ENCODE data around the gene CCDC85C.

Gene CCDC85C

DNA sequence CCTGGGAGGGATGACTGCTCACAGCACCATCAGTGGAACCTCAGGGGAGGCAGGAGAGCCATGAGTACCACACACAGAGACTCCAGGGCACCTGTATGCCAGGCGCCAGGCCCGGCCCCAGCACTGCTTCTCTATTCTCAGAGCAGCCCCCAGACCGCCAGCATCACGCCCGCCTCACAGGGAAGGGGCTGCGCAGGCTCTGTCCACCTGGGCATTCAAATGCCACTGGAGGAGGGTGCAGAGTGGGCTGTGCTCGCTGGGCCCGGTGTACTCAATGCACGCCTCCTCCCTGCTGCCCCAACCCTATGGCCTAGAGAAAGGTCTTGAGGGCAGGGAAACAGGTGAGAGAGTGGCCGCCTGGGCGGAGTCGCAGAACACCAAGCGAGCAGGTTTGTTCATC is 43.6 kb downstream of the CCDC85C start:
- DNase-seq (ENCODE audit: low spot score): no peak

- no peak for DNase-seq (ENCODE audit: low spot score)
These were observed 44.6 kb downstream of the CCDC85C start for GRCh38 chr14:99559286-99559990.

GRCh38 chr14:99556134-99556791 is 47.7 kb downstream of the CCDC85C start:
- no peak for DNase-seq (ENCODE audit: low spot score)

GRCh38 chr14:99554757-99555531 is 49.1 kb downstream of the CCDC85C start:
- no peak for DNase-seq (ENCODE audit: low spot score)

DNA sequence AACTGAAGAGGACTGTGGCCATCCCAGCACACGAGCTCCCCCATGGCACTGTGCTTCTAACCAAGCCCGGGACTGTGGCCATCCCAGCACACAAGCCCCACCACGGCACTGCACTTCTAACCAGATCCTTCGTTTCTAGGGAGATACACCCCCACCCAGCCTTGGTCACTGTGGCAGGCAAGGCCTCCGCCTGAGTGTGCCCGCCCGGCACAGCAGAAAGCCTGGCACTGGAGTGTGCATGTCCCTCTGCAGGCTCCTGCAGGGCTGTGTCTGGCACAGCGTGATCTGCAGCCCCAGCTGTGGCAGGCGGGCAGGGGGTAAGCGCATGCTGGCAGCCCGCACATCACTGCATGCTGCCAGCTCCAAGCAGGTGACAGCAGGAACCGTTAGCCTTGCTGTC is 49.8 kb downstream of the CCDC85C start:
- no peak for DNase-seq (ENCODE audit: low spot score)

GRCh38 chr14:99552572-99553216 is 51.3 kb downstream of the CCDC85C start:
- no peak for DNase-seq (ENCODE audit: low spot score)

DNA sequence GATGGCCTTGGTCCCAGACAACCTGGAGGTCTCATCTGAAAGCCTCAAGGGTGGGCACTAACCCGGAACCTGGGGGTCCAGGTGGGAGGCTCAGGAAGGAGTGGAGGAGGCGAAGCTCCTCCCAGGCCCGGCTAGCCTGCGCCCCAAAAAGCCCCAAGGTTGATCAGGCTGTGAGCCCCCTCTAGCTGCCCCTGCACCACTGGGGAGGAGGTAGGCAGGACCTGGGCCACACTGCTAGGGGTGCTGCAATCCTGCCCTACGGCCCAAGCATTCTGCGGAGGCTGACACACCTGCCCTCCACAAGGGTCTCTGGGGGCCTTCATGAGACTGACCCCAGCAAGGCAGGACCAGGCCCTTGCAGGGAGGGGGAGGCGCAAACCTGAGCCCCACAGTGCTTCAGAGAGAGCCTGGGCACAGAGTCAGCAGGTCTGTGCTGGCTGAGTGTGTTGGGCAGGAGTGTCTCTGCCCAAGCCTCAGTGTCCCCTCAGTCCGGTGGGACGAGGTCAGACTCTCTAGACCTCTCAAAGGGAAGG is 51.9 kb downstream of the CCDC85C start:
- DNase-seq (ENCODE audit: low spot score): no peak

DNA sequence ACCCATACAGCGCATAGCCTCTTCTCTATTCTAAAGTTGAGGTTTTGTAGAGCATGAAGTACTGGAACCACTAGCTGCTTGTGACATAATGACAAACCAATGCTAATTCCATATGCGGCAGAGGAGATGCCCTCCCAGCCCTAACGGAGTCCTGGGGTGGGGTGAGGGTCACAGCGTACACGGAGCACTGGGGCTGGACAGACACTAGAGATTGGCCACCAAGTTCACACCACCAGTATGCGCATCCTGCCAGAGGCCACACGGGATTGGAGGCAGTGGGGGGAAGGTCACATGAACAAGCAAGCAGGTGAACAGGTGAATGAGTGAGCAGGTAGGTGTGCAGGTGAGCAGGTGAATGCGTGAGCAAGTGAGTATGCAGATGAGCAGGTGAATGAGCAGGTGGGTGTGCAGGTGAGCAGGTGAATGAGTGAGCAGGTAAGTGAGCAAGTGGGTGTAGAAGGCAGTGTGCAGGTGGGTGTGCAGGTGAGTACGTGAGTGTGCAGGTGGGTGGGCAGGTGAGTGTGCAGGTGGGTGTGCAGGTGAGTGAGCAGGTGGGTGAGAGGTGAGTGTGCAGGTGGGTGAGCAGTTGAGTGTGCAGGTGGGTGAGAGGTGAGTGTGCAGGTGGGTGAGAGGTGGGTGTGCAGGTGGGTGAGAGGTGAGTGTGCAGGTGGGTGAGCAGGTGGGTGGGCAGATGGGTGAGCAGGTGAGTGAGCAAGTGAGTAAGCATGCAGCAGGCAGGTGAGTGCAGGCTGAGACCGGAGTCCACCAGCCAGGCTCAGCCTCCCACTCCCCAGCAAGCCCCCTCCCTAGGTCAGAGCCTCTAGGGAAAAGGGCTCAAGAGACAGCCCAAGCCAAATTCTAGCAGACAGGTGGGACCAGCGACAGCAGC is 52.7 kb downstream of the CCDC85C start:
- no peak for DNase-seq (ENCODE audit: low spot score)

DNA sequence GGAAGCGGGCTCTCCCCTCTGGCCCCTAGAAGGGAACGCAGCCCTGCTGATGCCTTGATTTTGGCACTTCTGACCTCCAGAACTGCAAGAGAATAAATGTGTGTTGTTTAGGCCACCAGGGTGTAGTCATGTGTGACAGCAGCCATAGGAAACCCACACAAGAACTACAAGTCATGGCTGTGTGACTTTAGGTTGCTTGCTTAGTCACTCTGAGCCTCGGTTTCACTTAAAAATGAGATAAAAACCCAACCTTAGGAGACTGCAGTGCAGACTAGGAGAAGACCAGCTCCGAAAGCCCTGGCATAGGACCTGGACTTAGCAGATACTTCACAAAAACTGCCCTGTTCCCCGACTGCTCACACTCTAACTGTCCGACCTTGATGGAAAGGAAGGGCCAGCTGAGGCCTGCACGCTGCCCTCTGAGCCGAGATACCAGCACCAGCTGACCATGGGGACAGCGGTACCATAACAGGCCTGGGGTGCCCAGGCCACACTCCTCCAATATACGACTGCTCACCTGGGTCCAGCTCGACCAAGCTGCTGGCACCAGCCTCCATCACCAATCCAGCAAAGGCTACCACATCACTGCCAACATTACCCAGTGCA is 53.5 kb downstream of the CCDC85C start:
- no peak for DNase-seq (ENCODE audit: low spot score)

DNA sequence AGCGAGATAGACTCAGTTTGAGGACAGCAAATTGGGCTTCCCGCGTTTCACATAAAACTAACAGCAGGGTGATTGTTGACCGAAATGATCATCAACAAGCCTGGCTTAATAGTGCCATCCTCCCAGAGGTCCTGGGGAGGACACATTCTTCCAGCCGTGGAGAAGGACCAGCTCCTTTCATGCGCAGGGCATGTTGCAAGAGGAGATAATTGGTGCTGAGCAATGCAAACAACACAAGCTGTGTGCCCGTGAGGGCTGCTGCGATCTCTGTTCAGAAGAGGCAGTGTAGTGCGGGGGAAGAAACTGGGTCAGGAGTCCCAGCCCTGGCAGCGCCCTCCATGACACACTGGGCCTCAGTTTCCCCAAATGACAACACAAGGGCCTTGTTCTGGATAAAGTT is 54.3 kb downstream of the CCDC85C start:
- DNase-seq (ENCODE audit: low spot score): no peak

DNA sequence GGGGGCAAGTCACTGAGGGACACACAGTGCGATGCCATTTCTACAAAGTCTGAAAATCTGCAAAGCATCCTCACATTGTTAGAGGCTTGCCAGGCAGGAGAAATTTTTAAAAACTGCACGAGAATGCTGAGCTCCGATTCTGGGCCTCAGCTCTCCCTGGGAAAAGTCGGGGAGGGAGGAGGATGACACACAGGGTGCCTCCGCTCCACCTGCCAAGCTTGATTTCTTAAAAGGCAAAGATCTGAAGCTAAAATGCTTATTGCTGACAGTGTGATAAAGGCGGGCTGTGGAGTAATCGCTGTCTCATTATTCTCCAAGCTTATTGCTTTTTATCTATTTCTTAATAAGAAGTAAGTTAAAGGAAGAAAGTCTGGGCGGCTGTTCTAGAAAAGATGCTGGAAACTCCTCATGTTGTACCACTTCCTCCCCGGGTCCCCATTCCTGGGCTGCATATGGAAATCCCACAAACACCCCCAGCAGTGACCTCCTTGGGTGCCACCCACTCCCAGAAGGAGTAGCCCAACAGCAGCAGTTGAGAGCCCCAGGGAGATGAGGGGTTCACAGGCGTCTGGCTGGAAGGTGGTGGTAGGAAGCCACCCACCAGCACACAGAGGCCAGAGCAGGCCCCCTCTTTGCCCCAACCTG is 55.0 kb downstream of the CCDC85C start:
- no peak for DNase-seq (ENCODE audit: low spot score)

DNA sequence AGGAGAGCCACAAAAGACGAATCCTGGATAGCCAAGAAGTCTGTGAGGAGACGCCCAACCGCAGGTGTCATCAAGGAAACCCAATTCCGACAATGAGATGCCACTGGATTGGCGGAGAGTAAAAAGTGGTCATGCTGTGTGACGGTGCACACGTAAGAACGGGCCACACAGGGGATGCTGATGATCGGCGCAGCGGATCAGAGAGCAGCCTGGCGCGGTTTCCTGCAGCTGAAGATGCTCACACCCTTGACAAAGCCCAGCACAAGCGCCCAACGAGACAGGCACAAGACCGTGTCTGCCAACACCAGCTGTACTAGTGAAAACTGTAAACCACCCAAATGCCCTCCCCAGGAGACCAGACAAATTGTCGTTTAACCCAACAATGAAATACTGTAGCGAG is 55.8 kb downstream of the CCDC85C start:
- DNase-seq (ENCODE audit: low spot score): no peak

DNA sequence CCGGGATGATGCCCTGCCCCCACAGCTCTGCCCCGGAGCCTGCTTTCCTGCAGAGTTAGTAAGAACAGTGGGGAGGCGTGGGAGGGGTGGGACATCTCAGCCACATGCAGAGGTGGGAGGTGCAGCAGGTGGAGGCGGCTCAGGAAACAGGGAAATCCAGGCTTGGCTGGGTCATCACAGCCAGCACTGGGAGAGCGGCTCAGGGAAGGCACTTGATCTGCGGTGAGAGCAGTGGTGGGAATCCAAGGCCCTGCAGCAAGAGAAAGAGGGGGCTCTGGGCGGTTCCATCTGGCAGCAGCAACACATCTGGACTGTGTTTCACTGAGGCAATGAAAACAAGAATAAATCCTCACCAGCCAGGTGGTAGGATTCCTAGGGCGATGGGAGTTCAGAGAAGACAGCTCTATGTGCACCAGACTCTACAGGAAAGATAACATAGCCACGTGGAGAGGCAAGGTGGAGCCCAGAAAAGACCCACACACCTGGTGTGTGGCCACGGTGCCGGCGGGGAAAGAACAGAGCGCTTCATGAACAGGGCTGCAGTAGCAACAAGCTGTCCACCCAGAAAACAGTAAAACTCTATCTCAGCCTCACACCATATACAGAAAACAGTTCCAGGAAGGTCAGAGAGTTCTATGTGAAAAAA is 57.6 kb downstream of the CCDC85C start:
- no peak for DNase-seq (ENCODE audit: low spot score)

DNA sequence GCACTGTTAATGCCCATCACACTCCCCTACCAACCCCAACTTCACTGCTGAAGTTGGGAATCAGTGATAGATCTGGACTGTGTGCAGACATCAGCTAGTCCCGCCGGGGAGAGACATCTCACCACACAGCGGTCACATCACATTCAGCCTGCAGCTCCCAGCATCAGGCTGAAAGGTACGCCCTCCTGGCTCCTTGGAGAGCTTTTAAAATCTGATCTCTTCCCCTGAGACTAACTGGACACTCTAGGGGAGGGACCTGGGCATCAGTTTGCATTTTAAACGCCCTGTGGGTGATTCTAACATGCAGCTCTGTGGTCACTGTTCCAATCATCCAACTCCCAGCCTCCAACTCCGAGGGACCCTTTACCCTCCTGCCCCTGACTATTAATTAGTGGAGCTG is 58.4 kb downstream of the CCDC85C start:
- DNase-seq (ENCODE audit: low spot score): no peak

DNA sequence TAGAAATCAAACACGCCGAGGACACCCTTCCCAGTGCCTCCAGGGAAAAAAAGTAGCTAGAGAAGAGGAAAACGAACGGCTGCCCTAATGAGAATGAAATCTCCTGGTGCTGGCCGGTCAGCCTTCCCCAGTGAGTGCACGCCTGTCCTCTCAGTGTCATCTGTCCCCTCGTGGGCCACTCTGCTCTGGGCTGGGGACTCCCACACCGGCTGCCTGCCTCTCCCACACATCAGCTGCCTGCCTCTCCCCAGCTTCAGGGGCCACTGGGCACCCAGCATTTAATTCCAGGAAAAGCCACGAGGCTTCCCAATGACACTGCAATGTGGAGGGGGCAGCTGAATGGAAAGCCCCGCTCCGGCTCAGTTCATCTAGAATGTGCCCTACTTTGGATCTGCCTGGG is 59.0 kb downstream of the CCDC85C start:
- no peak for DNase-seq (ENCODE audit: low spot score)

GRCh38 chr14:99543985-99544384 is 60.0 kb downstream of the CCDC85C start:
- DNase-seq (ENCODE audit: low spot score): no peak

DNA sequence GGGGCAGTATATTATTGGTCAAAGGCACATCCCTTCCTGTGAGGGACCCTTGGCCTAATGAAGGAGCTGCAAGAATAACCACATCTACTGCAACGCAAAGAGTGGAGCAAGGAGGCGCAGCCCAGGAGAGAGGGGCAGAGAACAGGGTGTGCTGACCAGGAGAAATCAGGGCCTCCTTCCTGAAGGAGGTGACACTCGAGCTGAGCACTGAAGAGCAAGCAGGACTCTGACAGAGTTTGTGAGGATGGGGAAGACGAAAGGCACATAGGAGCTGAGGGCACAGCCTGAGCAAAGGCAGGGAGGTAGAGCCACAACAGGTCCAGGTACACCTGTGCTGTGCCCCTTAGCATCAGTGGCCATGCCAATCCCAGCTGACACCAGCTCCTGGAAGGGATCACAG is 60.6 kb downstream of the CCDC85C start:
- no peak for DNase-seq (ENCODE audit: low spot score)

DNA sequence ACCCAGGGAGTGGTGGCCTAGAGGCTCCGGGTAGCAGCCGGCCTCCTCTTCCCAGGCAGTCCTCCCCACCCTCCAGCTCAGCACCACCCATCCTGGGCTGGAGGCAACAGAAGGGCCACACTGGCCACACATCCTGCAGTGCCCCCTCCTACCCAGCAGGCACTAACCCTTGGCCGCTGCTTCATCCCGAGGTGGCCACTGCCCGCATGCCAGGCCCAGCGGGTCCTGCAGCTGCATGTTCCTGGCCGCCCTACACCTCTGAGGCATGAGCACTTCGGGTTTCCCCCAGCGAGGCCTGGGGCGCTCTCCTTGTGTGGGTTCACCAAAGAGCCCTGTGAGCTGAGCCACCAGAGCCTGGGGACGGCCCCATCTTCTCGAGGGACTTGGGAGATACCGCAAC is 61.4 kb downstream of the CCDC85C start:
- DNase-seq (ENCODE audit: low spot score): no peak

GRCh38 chr14:99541677-99542470 is 62.1 kb downstream of the CCDC85C start:
- no peak for DNase-seq (ENCODE audit: low spot score)

Data from SK-N-DZ (cell line).